Activated CD4-positive, alpha-beta T cell treated with anti-CD3 and anti-CD28 coated beads, Interleukin-2, amount 10 ng/mL, durations not matched to agents 7 days and 5 days (primary cell): ENCODE results near the gene ERFL. TPM values are rescaled to one million over a fixed set of nuclear protein-coding genes. Genes with fewer than 3 reads are reported as not detected.

Experiments
- CTCF ChIA-PET: fragments of 350-600 bp; sonication (Branson Sonifier 250); formaldehyde crosslinking; loops from one replicate; lab custom pipeline; 2021; ENCODE audit warnings: antibody characterized with exemption; lab: Charles Lee
- POLR2A ChIA-PET: fragments of 350-600 bp; sonication (Branson Sonifier 250); formaldehyde crosslinking; loops from one replicate; lab custom pipeline; 2021; ENCODE audit warnings: antibody characterized with exemption; lab: Charles Lee
- DNase-seq: peaks from one replicate; pipeline ENCODE4 v3.0.0-alpha.2; 2020
- H3K27ac Mint-ChIP-seq: one replicate; pipeline ENCODE4 v1.8.0; 2021; ENCODE audit warnings: mild to moderate bottlenecking, moderate library complexity, mixed read lengths
- H3K27me3 Mint-ChIP-seq: one replicate; pipeline ENCODE4 v1.8.0; 2021; ENCODE audit warnings: mixed read lengths
- H3K36me3 Mint-ChIP-seq: one replicate; pipeline ENCODE4 v1.8.0; 2021; ENCODE audit warnings: low read depth, mixed read lengths
- H3K4me1 Mint-ChIP-seq: one replicate; pipeline ENCODE4 v1.8.0; 2021; ENCODE audit warnings: mixed read lengths
- H3K4me3 Mint-ChIP-seq: one replicate; pipeline ENCODE4 v1.8.0; 2021; ENCODE audit warnings: mild to moderate bottlenecking, moderate library complexity, mixed read lengths
- H3K9me3 Mint-ChIP-seq: one replicate; pipeline ENCODE4 v1.8.0; 2021; ENCODE audit warnings: mixed read lengths
- total RNA-seq, 2 experiments: library from RNA; stranded (reverse); gene quantifications; one replicate each; pipeline ENCODE4 v1.2.3, GENCODE V29; 2021

Gene ERFL
- total RNA-seq, 2 experiments from 2014 or later, result 1.5 to 1.6 TPM

DNA sequence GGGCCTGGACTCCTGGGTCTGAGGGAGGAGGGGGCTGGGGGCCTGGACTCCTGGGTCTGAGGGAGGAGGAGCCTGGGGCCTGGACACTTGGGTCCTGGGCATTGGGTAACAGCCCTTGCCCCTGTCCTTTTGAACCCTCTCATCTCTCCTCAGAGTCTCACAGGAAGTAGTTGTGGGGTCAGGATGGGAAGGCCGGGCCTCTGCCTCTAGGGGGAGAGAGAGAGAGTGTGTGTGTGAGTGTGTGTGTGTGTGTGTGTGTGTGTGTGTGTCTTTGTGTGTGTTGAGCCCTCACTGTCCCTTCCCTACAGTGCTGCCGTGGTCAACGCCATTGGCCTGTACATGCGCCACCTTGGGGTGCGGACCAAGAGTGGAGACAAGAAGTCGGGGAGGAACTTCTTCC lies 34.4 kb downstream of the ERFL start:
- Mint-ChIP-seq H3K27ac (peak overlapping the region; percentile 43), H3K4me1 (peaks cover 46% of the 10 kb centered on the region), H3K36me3 (peaks cover 60% of the 10 kb centered on the region), H3K27me3 (no peaks in the 10 kb centered on the region), H3K4me3 (no peak overlapping the region), H3K9me3 (no peaks in the 10 kb centered on the region)
- DNase-seq, result peak; percentile 41
- POLR2A ChIA-PET, result no interaction called here
- CTCF ChIA-PET, result no interaction called here

DNA sequence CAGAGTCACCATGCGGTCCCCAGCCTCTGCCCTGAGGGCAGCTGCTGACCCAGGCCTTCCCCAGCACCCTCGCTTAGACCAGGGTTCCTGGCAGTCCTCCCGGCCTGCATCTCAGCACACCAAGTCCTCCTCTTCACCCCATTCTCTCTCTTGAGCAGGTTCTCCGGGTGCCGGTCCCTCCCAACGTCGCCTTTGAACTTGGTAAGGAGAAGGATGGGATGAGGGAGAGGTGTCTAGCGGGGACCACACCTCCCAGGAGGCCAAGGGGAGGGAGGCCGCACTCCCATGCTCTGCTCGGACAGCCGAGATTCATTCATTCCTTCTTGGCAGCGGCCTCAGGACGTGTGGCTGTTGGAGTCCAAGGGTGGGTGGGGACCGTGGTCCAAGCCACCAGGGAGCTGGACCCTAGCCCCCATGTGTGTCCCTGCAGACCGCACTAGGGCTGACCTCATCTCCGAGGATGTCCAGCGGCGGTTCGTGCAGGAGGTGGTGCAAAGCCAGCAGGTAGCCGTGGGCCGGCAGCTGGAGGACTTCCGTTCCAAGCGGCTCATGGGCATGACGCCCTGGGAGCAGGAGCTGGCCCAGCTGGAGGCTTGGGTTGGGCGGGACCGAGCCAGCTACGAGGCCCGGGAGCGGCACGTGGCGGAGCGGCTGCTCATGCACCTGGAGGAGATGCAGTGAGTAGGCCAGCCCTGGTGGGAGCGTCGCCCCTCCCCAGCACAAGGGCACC lies 35.9 kb downstream of the ERFL start:
- Mint-ChIP-seq H3K4me1 (peaks cover 51% of the 10 kb centered on the region), H3K27ac (no peak overlapping the region)

DNA sequence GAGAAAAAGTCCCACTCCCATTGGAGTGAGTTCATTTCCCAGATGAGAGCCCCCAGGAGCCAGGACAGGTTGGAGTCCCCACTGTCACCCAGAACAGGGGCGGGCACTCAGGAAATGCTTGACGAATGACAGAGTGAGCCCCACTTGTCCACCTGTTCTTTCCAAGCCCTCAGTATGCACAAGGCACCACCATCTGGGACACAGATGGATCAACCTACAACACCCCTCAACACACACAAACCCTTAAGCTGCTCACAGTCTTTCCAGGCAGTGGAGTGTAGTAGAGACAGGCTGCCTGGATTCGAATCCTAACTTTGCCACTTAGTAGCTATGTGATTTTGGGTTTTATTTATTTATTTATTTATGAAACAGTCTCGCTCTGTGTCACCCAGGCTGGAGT lies 37.3 kb downstream of the ERFL start:
- H3K27me3 Mint-ChIP-seq, result no peaks in the 10 kb centered on the region
- H3K27ac Mint-ChIP-seq, result no peak overlapping the region
- no peak for DNase-seq
- no peaks in the 10 kb centered on the region for H3K9me3 Mint-ChIP-seq
- no peak overlapping the region for H3K4me3 Mint-ChIP-seq
- H3K4me1 Mint-ChIP-seq, result peaks cover 56% of the 10 kb centered on the region
- ChIA-PET CTCF (interaction anchor here (0.5 to 2.6 kb wide), 3 partner anchors 15 to 31 kb away, joined by 4 to 11 read pairs (median 5); partner anchors contain the start of gene RPS19), POLR2A (no interaction called here)
- peaks cover 70% of the 10 kb centered on the region for H3K36me3 Mint-ChIP-seq

More for the DNA sequence above, 35.9 kb downstream of the ERFL start:
- DNase-seq, result no peak
- Mint-ChIP-seq H3K4me3 (no peak overlapping the region), H3K9me3 (no peaks in the 10 kb centered on the region), H3K27me3 (no peaks in the 10 kb centered on the region), H3K36me3 (peaks cover 61% of the 10 kb centered on the region)
- ChIA-PET CTCF (interaction anchor here (1.3 to 1.9 kb wide), 2 partner anchors 9 to 33 kb away, joined by 3 to 4 read pairs; partner anchors contain the start of gene RPS19), POLR2A (no interaction called here)

DNA sequence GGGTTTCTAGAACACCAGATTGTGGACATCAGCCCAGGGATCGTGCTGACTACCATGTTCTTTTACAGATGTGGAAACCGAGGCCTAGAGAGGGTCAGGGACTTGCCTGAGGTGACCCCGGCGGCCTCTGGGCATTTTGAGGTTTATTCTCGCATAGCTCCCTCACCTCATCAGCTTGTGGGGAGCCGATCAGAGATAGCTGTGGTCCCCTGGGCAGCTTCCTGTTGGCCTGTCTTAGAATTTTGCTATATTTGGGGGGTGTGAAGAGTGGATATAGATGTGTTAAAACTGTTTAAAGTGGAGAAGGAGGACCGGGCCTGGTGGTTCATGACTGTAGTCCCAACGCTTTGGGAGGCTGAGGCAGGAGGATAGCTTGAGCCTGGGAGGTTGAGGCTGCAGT lies 38.4 kb downstream of the ERFL start:
- H3K27ac Mint-ChIP-seq, result peak overlapping the region; percentile 83
- peaks cover 53% of the 10 kb centered on the region for H3K4me1 Mint-ChIP-seq
- POLR2A ChIA-PET, result no interaction called here
- no peak for DNase-seq
- H3K36me3 Mint-ChIP-seq, result peaks cover 69% of the 10 kb centered on the region
- no peaks in the 10 kb centered on the region for H3K9me3 Mint-ChIP-seq
- no peak overlapping the region for H3K4me3 Mint-ChIP-seq
- CTCF ChIA-PET, result interaction anchor here (1.0 to 2.6 kb wide), 2 partner anchors 16 to 24 kb away, joined by 3 to 11 read pairs; no protein-coding TSS in a partner anchor
- H3K27me3 Mint-ChIP-seq, result no peaks in the 10 kb centered on the region

DNA sequence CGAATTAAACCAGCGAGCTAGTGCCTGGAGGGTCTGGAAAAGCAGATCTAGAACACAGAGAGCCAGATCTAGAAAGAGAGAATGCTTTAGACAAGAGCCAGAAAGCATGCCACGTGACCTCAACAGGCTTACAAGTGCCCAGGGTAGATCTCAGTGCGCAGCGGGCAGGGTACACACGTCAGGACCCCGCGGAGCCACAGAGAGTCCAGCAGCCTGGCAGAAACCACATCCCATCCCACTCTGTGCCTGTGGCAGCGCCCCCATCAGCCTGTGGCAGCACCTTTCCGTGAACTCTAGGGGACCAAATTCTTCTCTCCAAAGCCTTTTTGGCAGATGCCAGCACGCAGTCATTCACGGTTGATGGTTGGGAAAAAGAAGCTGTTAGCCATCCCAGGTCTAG lies 39.3 kb downstream of the ERFL start:
- Mint-ChIP-seq H3K27ac (peak overlapping the region; percentile 83), H3K4me3 (peak overlapping the region; percentile 83), H3K36me3 (peaks cover 72% of the 10 kb centered on the region), H3K4me1 (peaks cover 52% of the 10 kb centered on the region), H3K9me3 (no peaks in the 10 kb centered on the region), H3K27me3 (no peaks in the 10 kb centered on the region)
- no peak for DNase-seq
- ChIA-PET CTCF (interaction anchor here (1.0 to 5.4 kb wide), 4 partner anchors 15 to 69 kb away, joined by 3 to 44 read pairs (median 7); no protein-coding TSS in a partner anchor), POLR2A (no interaction called here)

DNA sequence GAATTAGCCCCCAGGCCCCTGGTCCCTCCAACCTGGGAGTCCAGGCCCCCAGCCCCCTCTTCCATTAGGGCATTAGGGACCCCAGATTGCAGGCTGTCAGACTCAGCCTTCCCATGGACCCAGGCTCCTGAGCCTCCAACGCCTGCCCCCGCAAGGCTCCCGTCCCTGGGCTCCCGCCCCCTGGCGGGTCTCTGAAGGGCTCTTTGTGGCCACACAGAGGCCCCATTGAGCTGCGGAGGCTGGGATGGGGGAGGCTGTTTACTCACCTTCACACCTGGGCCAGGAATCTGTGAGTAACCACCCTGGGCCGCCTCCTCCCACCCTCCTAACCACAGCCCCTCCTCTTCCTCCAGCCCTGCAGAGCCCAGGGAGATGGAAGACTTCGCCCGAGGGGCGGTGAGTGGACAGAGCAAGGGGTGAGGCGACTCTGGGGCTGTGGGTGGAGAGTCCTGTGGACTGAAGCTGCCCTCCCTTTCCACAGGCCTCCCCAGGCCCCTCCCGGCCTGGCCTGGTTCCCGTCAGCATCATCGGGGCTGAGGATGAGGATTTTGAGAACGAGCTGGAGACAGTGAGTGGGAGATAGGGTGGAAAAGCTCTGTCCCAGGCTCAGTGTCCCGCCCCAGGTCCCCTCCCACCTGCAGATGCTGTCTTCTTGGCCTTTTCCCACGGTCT lies 40.4 kb downstream of the ERFL start:
- Mint-ChIP-seq H3K27me3 (no peaks in the 10 kb centered on the region), H3K4me1 (peaks cover 48% of the 10 kb centered on the region), H3K36me3 (peaks cover 74% of the 10 kb centered on the region), H3K4me3 (peak overlapping the region; percentile 83), H3K27ac (peak overlapping the region; percentile 92), H3K9me3 (no peaks in the 10 kb centered on the region)
- POLR2A ChIA-PET, result interaction anchor here (0.6 to 2.0 kb wide), 3 partner anchors 13 to 27 kb away, joined by 4 to 8 read pairs (median 5); partner anchors contain the start of gene RPS19
- DNase-seq, result peak; percentile 83
- CTCF ChIA-PET, result interaction anchor here (1.1 to 5.4 kb wide), 6 partner anchors 9 to 70 kb away, joined by 3 to 44 read pairs (median 6); partner anchors contain the start of gene RPS19

DNA sequence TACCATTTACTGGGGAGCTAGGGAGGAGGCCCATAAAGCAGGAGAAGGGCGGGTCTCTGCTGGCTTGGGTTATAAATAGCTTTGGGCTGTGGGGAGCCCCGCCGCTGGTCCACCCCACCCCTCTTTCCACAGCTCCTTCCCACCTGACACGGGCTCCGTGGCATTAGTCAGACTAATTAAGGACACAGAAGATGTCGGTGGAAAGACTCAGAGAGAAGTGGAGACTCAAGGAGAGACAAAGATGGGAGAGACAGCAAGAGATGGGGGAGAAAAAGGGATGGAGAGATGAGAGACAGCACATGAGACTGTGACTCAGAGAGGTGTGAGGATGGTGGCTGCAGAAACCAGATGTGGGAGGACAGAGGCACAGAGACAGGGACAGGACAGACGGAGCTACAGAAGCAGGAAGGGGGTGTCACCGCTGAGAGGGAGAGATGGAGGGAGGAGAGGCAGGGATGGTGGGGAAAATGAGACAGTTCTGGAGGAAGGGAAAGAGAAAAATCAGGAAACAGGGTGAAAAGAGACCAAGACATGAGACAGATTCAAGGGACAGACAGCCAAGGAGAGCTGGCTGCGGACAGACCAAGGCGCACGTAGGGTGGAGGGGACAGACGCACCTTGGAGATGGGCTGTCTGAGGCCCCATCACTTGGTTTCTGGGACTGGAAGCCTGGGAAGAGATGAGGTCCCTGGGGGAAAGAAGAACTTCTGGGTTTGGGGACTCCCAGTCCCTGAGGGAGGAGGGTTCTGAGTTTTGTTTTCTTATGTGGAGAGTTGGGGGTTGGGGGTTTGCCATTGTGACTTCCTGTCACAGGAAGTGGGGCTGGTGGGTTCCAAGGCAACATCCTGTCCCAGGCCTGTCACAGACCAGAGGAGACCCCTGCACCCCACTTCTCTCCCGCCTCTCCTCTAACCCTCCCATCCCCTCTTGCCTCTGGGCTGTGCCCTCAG lies 41.2 kb downstream of the ERFL start:
- DNase-seq, result peak; percentile 84
- no peaks in the 10 kb centered on the region for H3K27me3 Mint-ChIP-seq
- ChIA-PET CTCF (interaction anchor here (0.6 to 5.4 kb wide), 11 partner anchors 9 to 63 kb away, joined by 4 to 44 read pairs (median 5); partner anchors contain the start of gene RPS19), POLR2A (interaction anchor here (0.6 to 2.0 kb wide), 3 partner anchors 12 to 26 kb away, joined by 4 to 8 read pairs (median 5); partner anchors contain the start of gene RPS19)
- H3K4me1 Mint-ChIP-seq, result peaks cover 53% of the 10 kb centered on the region
- H3K4me3 Mint-ChIP-seq, result peak overlapping the region; percentile 83
- H3K36me3 Mint-ChIP-seq, result peaks cover 79% of the 10 kb centered on the region
- H3K9me3 Mint-ChIP-seq, result no peaks in the 10 kb centered on the region
- peak overlapping the region; percentile 92 for H3K27ac Mint-ChIP-seq

DNA sequence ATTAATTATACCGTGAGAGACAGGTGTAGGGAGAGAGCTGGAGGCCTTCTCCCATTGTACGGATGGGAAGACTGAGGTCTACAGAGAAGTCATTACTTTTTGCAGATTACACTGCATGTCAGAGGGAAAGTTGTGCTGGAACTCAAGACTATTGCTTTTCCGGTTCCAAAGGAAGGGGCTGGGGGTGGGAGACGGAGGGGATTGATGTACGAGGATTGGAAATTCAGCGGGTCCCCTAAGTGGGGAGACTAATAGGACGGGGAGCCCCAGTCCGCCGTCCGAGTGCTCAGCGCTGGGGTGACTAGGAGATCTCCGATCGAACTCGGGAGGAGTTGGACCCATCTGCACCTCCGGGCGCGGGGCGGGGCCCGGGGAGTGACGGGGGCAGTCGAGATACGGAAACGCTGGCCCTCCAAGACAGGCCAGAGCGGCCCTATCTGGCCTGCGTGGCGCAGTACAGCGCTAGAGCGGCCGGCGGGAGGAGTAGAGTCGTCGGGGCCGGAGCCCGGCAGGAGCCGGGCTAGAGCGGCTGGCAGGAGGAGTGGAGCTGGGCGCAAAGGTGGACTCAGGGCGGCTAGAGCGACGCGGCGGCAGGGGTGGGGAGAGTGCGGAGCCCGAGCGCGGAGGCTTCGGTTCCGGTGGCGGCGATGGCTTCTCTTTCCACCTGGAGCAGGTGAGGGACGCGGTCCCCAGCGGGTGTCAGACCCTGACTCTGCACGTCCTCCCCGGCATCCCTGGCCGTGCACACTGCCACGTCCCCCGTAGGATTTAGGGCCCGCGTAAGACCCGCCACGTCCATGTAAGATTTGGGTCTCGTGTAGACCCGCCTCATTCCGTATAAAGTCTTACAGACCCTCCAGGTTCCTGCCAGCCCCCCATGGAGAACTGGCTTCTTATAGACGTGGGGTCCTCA lies 44.2 kb downstream of the ERFL start:
- Mint-ChIP-seq H3K4me3 (peak overlapping the region; percentile 83), H3K9me3 (no peaks in the 10 kb centered on the region), H3K36me3 (peaks cover 57% of the 10 kb centered on the region), H3K27me3 (no peaks in the 10 kb centered on the region), H3K27ac (peak overlapping the region; percentile 94), H3K4me1 (peaks cover 51% of the 10 kb centered on the region)
- DNase-seq, result peak; percentile 90
- ChIA-PET CTCF (interaction anchor here (1.1 to 5.4 kb wide), 5 partner anchors 12 to 67 kb away, joined by 3 to 44 read pairs (median 7); partner anchors contain the start of gene RPS19), POLR2A (no interaction called here)

DNA sequence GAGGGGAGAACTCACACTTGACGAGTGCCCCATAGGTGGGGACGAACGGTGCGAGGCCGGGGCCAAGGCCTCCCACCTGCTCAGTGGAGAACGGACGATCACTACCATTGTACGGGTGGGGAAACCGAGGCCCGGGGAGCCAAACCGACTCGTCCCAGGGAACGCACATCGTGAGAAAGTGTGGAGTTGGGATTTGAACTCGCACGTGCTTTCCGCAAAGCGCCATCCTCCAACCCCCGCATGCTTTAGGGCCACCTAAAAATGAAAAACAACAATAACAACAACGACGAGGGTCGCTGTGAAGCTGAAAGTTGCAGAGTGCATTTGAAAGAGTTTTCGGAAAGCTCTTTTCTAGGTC lies 44.8 kb downstream of the ERFL start:
- Mint-ChIP-seq H3K9me3 (no peaks in the 10 kb centered on the region), H3K4me3 (peak overlapping the region; percentile 83), H3K27ac (peak overlapping the region; percentile 94), H3K36me3 (peaks cover 52% of the 10 kb centered on the region), H3K27me3 (no peaks in the 10 kb centered on the region), H3K4me1 (peaks cover 50% of the 10 kb centered on the region)
- ChIA-PET POLR2A (no interaction called here), CTCF (interaction anchor here (1.0 to 5.4 kb wide), 6 partner anchors 11 to 68 kb away, joined by 3 to 44 read pairs (median 6); partner anchors contain the start of gene RPS19)
- DNase-seq, result no peak

DNA sequence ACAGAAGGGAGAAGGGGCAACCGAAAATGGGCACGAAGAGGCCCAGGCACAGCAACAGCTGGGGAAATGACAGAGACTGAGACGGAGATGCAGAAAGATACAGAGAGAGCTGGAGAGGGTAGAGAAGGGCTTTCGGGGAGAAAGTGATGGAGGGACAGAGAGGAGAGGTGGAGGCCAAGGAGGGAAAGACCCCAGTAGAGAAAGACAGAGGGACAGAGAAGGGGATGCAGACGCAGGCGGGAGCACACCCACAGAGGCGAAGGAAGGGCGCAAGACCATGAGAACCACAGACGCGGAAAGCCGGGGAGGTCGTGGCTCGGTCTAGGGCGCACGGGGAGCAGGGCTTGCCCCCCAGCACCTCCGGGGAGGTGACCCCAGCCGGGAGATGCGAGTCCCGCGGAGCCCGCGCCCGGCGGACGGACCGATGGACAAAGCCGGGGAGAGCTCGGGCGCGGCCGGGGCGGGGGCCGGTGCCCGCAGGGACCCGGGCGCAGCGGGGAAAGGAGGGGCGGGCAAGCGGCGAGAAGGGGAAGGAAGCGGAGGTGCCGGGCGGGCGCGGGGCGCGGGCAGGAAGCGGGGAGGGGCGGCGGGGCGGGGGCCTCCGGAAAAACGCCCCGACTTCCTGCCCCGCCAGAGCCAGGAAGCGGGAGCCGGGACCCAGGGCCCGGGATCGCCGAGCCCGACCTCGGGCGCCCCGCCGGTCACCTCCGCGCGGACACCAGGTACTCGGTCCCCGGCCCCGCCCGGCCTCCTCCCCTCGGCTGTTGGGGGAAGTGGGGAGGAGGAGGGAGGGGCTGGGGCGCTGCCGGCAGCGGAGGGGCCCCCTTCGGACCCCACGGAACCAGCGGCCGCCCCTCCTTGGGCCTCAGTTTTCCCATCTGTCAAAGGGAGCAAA lies 45.4 kb downstream of the ERFL start, which contains the start of gene ARHGEF1:
ARHGEF1 (plus strand) TSS at position 617 of the 895 bp plus-strand sequence. CDS start 4,899 bp downstream, outside the sequence.
- ChIA-PET CTCF (interaction anchor here (1.0 to 2.9 kb wide), 4 partner anchors 10 to 62 kb away, joined by 3 to 12 read pairs (median 4); partner anchors contain the start of gene RPS19), POLR2A (no interaction called here)
- no peaks in the 10 kb centered on the region for H3K27me3 Mint-ChIP-seq
- H3K4me1 Mint-ChIP-seq, result peaks cover 50% of the 10 kb centered on the region
- H3K36me3 Mint-ChIP-seq, result peaks cover 46% of the 10 kb centered on the region
- H3K27ac Mint-ChIP-seq, result peak within 1 kb of the TSS; percentile 95
- H3K4me3 Mint-ChIP-seq, result peak within 1 kb of the TSS; percentile 95
- DNase-seq, result peak; percentile 68
- H3K9me3 Mint-ChIP-seq, result no peaks in the 10 kb centered on the region
